Omental fat pad (tissue), 4 donors: ENCODE results near the gene PWWP2B. TPM values are rescaled to one million over a fixed set of nuclear protein-coding genes. Genes with fewer than 3 reads are reported as not detected.
A peak's percentile ranks its signal among the peaks of the same experiment; 100 is the strongest.
"Not testable (repeated sequence)": the region's sequence is repeated elsewhere in the genome, so short reads cannot be mapped to it uniquely, and the experiment has no call there.

Experiments
- ATAC-seq: fragments of 150-250 bp; one replicate; pipeline ENCODE4 v1.9.1; 2016; ENCODE audit warnings: mild to moderate bottlenecking, moderate library complexity; ENCODE audit not compliant: low FRiP score
- DNase-seq: peaks from one replicate; pipeline ENCODE4 v3.0.0-alpha.2; 2019; ENCODE audit warnings: low spot score
- total RNA-seq, 4 donors: library from RNA; depleted of rRNA; stranded (reverse); fragments of >200 nt; gene quantifications; one replicate each; pipeline ENCODE4 v1.1.0, GENCODE V29; 2016
- TF ChIP-seq, protein P1 (sequence below), 3 donors: fragments of 450-650 bp; IDR thresholded peaks; one replicate each; pipeline ENCODE4 v1.5.1; 2016 to 2017; ENCODE audit warnings: antibody characterized with exemption in 3 of 3, mild to moderate bottlenecking in 3 of 3, moderate library complexity in 2 of 3

Gene PWWP2B
- total RNA-seq, 4 donors from 2014 or later: 6.0 to 24.4 (median 12.2) TPM

DNA sequence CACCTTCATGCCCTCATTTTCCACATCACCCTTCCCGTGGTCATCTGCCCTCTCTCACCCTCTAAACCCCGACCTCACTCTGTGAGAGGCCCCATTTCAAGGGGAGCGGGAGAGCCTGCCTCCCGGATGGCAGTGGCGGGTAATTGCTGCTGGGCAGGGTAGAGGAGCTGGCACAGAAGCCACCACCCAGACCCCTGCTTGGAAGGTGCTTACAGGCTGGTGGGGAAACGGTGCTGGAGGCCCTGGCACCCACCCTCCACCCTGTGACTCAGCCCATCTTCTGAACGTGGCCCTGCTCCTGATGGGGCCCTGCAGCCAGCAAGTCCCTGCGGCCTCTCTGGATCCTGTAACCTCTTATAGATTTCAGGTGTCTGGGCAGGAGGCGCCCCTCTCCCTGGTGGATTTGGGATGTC lies 10.6 kb upstream of the PWWP2B start:
- DNase-seq: no peak
- no peak for ATAC-seq
- TF ChIP-seq, protein P1, sequence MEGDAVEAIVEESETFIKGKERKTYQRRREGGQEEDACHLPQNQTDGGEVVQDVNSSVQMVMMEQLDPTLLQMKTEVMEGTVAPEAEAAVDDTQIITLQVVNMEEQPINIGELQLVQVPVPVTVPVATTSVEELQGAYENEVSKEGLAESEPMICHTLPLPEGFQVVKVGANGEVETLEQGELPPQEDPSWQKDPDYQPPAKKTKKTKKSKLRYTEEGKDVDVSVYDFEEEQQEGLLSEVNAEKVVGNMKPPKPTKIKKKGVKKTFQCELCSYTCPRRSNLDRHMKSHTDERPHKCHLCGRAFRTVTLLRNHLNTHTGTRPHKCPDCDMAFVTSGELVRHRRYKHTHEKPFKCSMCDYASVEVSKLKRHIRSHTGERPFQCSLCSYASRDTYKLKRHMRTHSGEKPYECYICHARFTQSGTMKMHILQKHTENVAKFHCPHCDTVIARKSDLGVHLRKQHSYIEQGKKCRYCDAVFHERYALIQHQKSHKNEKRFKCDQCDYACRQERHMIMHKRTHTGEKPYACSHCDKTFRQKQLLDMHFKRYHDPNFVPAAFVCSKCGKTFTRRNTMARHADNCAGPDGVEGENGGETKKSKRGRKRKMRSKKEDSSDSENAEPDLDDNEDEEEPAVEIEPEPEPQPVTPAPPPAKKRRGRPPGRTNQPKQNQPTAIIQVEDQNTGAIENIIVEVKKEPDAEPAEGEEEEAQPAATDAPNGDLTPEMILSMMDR (IDR thresholded peaks at IDR 0.05): no peak

DNA sequence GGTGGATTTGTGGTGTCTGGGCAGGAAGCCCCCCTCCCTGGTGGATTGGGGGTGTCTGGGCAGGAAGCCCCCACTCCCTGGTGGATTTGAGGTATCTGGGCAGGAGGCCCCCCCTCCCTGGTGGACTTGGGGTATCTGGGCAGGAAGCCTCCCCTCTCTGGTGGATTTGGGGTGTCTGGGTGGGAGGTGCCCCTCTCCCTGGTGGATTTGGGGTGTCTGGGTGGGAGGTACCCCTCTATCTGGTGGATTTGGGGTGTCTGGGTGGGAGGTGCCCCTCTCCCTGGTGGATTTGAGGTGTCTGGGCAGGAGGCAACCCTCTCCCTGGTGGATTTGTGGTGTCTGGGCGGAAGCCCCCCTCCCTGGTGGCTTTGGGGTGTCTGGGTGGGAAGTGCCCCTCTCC lies 10.1 kb upstream of the PWWP2B start:
- not testable (repeated sequence) for ATAC-seq, DNase-seq

DNA sequence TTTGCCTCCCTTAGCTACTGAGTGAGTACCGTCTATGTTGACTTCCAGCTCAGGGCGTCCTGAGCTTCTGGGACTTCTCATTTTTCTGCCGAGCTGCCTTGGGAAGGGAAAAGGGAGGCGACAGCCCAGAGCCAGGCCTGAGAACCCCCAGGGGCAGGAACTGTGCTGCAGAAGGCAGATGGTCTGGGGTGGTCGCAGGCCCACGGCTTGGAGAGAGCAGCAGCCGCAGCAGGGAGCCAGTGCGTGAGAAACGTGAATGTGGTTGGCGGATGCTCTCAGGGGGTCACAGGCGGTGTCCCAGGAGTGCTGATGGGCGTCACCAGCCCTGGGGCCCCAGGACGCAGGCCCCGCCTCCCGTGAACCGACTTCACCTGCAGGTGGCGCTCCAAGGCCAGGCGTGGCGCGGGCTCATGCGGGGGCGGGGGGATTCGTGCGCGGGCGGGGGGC lies 9.2 kb upstream of the PWWP2B start:
- ATAC-seq (peak; percentile 29), DNase-seq (peak; percentile 70)
- TF ChIP-seq, protein P1 (IDR thresholded peaks at IDR 0.05): no peak

DNA sequence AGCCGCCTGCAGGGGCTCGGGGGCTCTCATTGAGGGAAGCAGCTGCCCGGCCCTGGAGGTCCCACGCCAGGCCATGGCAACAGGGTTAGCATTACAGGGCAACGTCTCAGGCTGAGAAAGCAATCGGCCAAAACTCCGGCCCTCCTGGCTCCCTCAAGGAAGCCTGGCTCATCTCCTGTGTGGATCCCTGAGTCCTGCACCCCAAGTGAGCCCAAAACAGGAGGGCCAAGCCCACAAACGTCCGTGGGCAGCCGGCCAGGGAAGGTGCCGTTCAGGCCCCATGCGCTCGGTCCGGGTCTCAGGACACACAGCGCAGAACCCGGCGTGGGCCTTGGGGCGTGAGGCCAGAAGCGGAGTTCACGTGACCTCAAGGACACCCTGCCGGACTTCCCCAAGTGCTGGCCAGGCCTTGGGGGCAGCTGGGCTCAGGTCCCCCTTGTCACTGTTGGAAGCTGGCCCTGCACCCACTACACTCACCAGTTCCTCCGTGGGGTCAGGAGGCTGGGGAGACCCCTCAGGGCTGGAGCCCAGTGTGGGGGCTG lies 8.0 kb upstream of the PWWP2B start:
- TF ChIP-seq, protein P1 (IDR thresholded peaks at IDR 0.05): no peak
- ATAC-seq: peak; percentile 59

DNA sequence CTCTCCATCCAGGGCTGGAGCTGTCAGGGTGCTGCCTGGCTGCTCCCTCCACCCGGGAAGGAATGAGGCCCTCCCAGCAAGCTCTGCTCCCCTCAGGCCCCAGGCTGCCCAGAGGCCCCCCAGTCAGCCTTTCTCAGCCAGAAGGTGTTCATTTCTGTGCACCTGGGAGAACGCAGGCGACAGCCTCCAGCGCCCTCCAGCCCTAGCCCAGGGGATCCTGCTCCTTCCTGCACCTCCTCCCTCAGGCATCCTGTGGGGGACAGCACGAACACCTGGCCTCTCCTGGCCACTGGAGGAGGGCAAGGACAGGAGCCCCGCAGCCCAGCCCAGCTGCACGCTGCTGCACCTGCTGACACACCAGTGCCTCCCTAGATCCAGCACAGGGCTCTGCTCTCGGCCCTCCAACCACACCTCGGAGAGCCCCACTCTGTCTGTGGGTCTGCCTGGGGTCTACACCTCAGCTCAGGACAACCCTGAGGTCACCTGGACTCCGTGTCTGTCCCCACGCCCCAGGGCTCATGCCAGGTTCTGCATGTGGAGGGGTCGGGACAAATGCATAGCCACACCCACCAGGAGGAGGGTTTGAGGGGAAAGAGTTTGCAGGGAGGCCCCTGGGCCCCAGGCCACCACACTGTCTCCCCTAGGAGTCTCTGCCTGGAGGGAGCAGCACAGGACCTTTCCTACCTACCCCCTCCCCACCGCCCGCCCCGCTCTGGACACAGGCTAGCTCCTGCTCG lies 7.4 kb upstream of the PWWP2B start:
- DNase-seq (no peak), ATAC-seq (peak; percentile 25)
- TF ChIP-seq, protein P1 (IDR thresholded peaks at IDR 0.05): no peak

More for the DNA sequence above, 8.0 kb upstream of the PWWP2B start:
- no peak for DNase-seq

DNA sequence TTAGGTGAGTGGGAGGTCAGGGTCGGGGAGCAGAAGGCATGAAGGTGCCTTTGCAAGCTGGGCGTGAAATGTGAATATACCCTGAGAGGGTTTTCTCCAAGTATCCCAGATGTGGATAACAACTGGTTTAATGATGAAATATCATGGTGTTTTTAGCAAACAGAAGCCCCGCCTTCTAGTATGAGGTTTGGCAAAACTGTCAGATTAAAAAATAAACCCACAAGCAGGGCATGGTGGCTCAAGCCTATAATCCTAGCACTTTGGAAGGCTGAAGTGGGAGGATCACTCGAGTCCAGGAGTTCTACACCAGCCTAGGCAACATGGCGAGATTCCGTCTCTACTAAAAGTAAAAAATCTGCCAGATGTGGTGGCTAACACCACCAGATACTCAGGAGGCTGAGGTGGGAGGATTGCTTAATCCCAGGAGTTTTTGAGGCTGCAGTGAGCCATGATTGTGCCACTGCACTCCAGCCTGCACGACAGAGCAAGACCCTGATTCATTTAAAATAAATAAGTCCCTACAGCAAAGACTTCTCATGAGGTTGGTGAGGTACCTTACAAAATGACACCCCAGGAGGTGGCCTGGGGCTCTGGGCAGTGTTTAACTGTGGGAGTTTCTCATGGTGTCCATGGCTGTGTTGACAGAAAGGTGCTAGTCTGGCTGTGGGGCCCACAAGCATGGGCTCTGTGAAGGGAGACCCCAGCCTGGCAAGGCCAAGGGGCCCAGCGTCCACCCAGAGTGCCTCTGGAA lies 6.7 kb upstream of the PWWP2B start:
- ATAC-seq (no peak), DNase-seq (no peak)
- TF ChIP-seq, protein P1 (IDR thresholded peaks at IDR 0.05): no peak

DNA sequence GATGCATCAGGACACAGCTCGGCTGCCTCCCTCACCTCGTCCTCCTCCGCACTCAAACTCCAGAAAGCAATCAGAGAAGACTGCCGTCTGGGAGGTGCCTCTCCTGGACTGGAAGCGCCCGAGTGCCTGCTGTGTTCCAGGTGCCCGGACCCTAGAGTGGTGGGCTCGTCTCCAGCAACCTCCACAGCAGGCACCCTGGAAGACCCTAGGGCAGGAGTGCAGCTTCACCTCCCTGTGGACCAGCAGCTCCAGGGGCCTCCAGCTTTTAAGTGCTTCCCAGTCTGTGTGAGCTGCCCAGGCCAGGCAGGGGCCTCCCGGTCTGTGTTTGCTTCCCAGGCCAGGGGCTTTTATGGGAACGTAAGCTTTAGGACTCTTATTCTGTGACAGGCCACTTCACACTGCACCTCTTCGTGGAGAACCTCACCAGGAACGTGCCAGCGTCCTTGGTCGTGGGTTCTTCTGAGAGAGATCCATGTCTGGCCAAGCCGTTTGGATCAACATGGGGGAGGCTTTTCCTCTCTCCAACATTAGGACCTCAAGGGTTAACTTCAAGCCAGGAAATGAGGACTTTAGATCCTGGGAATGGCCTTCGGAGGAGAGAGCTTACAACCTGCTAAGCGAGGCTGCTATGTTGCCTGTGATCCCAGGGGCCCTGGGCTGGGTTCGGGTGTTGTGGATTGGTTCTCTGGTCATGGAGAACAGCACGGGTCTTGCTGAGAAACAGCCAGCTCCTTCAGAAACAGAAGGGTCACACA lies 5.9 kb upstream of the PWWP2B start:
- ATAC-seq (no peak), DNase-seq (no peak)
- TF ChIP-seq, protein P1 (IDR thresholded peaks at IDR 0.05): no peak
